ENCODE data around the gene KCNJ11.
A peak's percentile ranks its signal among the peaks of the same experiment; 100 is the strongest.

The KCNJ11 gene

DNA sequence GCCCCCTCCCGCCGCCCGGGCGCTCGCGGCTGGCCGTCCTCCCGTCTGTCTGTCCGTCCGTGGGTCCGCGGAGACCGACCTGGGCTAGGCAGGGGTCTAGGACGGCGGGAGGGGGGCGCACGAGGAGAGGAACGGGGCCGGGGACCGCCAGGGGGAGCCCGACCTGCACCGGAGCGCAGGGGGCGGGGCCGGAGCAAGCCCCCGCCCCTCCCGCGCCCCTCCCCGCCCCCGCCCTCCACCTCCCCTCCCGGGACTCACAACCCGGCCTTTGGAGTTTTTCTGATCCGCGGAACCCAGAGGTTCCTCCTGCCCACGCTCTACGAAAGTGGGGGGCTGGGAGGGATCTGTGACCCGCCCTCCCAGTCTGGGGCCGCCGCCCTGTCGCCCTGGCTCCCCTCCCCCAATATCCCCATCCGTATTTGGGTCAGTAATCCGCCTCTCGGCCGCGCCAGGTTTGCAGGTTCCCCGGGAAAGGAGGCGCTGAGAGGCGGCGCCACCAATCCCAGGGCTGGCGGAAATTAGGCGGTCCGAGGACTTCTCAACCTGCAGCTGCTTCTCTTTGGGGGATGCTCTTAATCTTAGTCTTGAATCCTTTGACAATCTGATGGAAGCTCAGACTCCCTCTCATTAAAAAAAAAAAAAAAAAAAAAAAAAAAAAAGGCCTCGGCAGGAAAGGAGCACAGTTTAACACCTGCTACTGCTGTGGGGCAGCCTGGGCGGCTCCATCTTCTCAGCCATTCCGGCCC lies 925 bp upstream of the KCNJ11 start:
- no peak for DNase-seq

DNA sequence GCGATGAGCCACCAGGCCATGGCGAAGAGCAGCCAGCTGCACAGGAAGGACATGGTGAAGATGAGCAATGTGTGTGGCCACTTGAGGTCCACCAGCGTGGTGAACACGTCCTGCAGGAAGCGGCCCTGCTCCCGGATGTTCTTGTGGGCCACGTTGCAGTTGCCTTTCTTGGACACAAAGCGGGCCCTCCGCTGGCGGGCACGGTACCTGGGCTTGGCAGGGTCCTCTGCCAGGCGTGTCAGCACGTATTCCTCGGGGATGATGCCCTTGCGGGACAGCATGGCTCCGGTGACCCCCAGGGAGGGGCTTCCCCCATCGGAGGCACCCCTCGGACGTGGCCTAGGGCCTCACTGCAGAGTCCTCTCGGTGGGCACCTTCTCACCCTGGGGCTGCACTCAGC lies 648 bp downstream of the KCNJ11 start:
- DNase-seq = no peak

DNA sequence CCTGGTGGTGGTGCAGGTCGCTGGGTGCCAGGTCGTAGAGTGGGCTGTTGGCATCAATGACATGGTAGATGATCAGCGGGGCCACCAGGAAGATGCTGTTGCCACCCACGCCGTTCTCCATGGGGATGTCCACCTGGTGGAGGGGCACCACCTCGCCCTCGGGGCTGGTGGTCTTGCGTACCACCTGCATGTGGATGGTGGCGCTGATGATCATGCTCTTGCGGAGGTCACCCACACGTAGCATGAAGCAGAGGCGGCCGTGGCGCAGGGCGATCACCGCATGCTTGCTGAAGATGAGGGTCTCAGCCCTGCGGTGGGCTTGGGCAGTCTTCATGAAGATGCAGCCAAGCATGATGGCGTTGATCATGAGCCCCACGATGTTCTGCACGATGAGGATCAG lies 1.2 kb downstream of the KCNJ11 start:
- no peak for DNase-seq

DNA sequence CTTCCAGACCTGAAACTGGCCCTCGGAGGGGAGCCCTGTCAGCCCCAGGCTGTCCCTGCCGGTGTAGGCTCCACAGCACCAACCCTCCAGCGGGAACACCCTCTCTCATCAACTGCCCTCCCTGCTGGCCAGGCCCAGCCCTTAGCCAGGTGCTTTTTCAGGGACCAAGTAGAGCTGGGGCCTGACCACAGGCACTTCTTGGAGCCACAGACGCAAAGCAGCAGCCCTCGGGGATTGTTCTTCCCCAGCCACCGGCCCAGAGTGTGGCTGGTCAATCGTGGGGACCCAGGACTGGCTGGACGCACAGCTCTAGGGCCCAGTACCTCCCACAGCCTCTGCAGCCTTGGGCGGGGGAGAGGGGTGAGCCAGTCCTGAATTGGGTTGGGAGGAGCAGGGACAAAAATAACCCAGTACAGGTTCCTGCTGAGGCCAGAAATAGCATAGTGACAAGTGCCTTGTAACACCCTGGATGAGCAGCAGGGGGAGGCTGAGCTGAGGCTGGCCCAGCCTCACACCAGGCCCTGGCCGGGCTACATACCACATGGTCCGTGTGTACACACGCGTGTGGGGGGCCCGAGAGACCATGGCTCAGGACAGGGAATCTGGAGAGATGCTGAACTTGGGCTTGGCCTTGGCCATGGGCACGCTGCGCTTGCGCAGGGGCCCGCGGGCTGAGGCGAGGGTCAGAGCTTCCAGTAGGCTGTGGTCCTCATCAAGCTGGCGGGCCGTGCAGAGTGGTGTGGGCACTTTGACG lies 2.0 kb downstream of the KCNJ11 start:
- DNase-seq = peak; percentile 31

DNA sequence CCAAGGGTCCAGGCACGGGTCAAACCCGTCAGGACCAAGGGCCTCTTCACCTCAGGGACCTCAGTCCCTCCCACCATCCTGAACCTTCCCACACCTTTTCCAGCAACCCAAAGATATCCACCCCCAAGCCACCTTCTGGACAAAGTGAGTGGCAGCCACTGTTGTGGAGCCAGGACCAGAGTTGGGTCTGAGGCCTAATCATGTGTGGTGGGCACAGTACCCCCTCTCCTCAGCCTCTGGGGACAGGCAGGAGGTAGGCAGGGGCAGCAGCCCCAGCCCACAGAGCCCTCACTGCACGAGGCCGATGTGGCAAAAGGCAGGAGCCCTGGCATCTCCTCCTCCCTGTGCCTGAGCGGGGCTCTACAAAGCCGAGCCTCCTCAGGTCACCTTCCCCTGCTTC lies 2.5 kb downstream of the KCNJ11 start:
- no peak for DNase-seq

DNA sequence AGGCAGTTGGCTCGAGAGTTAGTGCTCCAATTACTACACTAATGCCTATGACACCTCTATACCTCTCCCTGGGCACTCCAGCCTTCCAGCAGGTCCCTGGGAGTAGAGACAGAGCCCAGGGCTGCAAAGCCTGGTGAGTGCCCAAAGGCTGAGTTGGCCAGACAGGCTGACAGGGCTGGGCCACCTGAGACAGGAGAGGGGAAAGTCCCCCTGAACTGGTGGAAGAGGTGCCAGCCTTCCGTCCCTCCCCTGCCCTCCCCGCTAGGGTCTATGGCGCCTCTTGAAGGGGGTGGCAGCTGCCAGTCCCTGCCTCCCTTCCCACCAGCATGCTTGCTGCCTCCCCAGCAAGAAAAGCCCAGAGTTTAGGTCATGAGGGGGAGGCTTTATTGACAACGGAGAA lies 3.0 kb downstream of the KCNJ11 start:
- no peak for DNase-seq

DNA sequence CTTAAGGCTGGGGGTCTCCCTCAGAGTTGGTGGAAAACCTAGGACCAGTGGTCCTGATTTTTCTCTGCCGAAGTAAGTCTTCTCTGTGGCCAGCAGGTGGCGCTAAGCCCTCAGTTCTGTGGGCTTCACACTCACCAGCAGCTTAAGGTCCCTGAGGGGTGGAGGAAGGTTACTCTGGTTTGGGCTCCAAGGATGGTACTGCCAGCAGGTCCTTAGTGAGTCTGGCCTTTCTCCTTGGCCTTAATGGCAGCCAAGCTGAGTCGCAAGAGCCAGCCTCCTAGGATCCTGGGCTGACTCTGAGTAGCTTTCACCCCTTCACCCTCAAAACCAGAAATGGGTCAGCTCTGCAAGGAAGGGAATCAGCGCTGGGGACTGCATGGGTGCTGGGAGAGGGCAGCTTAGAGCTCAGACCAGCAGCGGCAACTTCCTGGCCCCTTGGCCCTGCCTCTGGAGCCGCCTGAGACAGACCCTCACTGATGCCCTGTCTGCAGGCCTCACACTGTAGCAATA lies 4.4 kb downstream of the KCNJ11 start:
- DNase-seq = peak; percentile 66

DNA sequence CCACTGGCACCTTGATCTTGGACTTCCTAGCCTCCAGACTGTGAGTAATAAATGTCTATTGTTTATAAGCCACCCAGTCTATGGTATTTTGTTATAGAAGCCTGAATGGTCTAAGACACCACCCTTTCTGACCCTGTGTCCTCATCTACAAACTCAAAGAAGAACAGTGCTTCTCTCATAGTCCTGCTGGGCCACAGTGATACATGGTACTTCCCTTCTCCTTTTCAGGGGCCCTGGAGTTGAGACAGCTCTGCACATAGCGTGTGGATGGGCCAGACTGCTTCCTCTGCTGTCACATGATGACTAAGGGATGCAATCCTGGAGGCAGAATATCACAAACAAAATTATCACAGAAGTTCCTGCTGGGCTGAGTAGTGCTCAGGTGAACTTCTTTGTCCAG lies 5.0 kb downstream of the KCNJ11 start:
- DNase-seq = no peak

DNA sequence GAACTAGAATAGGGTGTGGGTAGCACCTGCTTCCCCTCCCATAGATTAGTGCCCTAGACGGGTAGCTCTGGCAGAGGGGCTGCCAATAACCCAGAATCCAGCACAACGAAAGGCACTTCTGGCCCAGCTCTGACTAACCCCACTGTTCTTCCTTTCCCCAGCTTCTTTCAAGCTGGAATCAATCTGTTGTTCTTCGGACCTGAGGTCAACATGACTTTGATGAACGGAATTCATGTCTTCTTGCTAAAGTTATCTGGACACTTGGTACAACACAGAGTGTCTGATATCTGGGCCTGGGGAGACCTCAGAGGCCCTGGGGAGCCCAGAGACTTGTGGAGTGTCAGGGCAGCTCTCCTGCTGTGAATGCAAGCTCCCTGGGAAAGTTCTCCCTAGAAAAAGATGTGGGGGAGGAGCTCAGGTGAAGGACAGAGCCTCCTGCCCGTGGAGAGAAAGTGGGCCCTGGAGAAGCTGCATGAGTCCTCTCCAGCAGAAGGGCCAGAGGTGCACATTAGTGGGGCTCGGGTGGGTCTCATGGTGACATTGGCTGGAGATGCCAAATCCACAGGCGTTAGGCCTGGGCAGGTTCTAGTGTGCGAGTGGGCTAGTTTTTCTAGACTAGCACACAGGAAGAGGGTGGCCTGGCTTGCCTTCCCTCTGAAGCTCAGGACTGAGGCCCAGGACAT lies 6.3 kb downstream of the KCNJ11 start:
- DNase-seq = peak; percentile 31

DNA sequence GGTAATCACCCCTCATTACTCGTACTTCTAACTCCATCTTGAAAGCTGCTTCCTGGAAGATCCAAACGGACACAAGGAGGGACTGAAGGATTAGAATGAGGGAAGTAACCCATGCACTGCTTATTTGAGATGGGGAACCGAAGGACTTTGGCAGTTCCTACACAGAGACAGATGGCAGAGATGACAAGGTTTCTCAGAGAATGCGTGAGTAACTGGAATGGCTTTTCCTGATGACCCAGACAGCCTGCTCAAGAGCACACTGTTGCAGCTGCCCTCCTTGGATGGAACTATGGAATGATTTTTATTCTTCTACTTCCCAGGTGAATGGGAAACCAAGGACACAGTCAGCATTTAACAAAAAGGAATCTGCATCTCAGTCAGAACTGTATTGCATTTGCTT lies 7.3 kb downstream of the KCNJ11 start:
- DNase-seq = peak; percentile 34

DNA sequence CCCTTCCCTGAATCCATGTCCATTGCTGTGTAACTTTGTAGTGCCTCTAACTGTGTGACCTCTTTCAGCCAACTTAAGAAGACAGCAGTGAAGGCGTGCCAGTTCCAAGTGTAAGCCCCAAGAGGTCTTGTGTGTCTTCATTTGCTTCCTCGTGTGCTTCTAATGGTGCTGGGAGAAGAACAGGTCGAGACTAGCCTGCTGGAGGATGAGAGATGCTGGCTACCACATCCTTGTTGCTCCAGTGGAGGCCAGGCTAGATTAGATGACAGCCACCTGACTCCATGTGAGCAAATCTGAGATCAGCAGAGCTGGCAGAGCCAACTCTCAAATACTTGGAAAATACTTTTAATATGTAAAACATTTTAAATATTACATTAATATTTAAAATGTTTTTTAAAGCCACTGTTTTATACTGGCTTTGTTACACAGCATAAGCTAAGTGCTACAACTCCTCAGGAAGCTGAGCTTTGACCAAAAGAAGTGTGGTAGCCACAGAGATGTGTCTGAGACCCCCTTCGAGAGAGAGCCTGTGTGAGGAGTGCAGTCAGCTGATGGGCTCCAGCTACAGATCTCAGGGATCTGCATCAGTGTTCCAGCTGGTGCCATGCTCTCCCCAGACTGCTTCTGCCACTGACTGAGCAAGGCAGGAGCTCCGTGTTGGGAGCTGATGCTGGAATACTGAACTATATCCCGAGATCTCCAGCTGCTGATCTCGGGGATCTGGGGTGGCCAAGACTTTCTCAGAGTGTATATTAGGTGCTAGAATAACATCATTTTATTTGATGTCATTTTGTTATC lies 8.9 kb downstream of the KCNJ11 start:
- DNase-seq = no peak

DNA sequence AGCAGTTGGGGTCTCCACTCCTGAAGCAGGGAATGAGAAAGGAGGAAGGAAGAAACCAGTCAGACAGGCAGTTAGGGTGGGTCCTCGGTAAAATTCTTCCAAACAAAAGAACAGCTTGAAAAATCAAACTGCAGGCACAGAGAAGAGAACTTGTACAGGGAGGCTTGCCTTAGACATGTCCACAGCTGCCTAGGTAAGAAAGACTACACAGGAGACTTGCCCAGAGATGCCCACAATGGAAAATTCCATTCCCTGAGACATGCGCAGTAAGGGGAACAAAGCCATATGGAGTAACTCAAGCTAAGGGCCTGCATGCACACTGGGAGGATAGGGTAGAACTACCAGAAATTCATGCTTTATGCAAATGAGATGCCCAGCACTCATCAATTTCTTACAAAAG lies 9.8 kb downstream of the KCNJ11 start:
- DNase-seq = no peak

DNA sequence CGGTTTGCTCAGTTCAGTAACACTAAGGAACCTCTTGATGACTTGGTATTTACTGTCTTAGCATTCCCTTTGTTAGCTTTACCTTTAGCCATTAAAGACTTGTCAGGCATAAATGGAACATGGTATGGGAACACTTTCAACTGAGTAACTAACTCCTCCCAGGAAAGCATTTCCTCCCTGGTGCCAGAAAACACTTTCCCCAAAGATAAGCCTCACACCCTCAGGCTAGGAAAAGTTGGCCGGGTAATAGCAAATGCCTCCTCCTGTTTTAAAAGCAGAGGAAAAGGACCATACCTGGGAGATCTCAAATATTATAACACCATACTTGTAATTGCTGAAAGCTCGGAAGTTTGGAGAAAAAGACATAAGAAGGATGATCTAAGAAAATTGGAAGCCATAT lies 12.0 kb downstream of the KCNJ11 start:
- no peak for DNase-seq

DNA sequence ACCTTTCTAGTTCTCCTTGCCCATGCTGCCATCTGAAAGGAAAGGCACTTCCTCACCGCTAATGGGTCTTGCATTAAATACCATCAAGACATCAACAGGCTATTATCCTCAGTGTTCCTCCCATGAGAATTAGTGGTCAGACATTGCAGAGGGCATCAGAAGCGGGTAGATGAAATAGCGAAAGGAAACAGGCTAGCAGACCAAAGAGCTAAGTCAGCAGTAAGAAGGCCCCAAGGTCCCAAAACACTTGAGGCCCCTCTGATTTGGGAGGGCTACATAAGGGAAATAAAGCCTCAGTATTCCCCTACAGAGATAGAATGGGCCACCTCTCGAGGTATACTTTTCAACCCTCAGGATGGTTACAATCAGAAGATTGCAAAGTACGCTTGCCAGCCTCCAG lies 12.9 kb downstream of the KCNJ11 start:
- DNase-seq = no peak

DNA sequence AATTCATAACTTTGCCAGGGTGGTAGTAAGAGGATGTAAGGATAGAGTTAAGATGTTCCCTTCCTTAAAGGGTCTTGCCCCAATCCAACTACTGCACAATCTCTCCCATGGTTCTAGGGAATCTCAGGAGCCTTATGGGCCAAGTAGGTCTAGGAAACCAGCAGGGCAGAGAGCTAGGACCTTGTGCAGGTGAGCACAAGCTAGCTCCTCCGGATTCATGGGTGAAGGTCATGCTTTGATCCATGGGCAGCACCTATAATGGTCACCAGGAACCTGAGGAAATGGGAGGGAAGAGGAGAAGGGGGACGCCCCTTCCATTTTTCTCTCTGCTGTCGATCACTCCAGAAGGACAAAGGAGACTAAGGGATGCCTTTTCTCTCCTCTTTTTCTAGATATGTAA lies 16.8 kb downstream of the KCNJ11 start:
- no peak for DNase-seq

DNA sequence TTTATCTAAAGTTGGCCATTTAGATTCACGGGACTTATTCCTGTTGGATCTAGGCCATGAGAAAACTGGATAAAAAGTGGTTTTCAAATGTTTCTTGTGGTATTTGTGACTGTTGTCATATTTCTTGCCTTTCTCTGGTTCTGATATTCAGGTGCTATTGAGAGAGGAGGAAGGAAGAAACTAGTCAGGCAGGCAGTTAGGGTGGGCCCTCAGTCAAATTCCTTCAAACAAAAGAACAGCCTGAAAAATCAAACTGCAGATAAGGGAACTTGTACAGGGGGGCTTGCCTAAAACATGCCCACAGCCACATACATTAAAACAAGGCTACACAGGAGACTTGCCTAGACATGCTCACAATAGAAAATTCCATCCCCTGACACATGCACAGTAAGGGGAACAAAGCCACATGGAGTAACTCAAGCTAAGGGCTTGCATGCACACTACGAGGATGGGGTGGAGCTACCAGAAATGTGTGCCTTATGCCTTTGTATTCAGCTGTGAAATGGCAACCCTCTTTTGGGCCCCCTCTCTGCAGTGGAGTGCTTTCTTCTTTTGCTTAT lies 18.7 kb downstream of the KCNJ11 start:
- no peak for DNase-seq

DNA sequence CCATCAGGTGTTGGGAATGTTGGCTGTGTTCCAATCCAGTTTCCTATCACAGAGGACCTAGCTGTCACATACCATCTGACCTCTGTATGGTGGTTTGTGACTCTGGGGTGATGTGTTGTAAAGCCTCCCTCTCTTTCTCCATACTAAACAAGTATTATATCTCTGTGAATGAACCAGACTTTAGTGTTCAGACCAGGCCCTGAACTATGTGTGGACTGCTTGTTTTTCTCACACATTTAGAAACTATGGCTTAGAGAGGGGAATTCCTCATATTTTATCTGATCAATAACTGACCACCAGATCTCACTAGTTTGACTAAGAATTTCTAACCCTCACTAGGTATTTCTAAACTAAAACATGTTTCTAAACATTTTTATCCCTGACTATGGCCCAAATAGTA lies 19.4 kb downstream of the KCNJ11 start:
- DNase-seq = no peak

DNA sequence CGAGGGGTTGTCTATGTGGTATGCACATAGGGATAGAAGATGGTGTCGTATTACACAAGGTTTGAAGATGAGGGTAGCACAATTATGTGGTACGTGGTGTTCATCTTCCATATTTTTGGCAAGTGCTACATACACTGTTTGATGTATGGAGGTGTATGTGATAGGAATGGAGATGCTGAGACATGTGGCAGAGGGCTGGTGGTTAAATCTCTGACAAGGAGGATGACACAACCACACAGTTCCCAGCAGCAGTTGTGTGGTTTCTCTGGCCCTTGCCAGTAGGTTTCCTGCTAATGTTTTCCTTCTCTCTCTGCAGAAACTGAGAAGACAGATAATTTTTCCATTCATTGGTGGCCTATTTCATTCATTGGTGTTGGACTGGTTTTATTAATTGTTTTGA lies 19.9 kb downstream of the KCNJ11 start:
- DNase-seq = no peak

DNA sequence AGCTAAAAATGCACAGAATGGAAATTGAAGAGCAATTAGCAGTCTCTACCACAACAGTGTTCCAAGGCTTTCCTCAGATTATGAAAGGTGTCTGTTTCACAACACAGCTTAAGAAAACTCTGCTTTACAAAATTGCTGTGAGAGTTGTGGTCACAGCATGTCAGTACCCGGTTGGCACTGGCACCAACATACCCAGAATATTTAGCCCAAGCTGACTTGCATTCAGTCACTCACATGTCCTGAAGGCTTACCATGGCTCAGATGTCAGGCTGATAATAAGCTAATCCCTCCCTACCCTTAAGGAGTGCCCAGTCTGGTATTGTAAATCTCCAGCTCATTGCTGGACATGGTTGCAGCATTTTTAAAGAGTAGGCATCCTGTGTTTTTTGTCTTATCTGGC lies 22.0 kb downstream of the KCNJ11 start:
- DNase-seq = no peak

DNA sequence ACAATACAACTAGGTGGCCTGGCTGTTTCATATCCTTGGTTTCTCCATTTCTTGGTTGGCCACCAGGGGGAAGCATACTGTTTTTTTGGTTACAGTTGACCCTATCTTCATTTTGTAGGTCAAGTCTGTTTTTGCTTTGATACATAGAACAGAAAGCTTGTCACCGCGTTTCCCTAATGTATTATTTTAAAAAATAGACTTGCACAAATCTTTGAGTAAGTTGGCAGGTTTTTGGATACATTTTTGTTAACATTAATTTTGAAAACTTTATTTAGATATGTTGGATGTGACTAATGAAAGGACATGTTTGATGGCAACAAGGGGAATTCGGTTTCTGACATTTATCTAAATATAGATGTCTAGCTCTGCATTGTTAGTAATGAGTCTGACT lies 33.9 kb downstream of the KCNJ11 start:
- peak; percentile 66 for DNase-seq

DNA sequence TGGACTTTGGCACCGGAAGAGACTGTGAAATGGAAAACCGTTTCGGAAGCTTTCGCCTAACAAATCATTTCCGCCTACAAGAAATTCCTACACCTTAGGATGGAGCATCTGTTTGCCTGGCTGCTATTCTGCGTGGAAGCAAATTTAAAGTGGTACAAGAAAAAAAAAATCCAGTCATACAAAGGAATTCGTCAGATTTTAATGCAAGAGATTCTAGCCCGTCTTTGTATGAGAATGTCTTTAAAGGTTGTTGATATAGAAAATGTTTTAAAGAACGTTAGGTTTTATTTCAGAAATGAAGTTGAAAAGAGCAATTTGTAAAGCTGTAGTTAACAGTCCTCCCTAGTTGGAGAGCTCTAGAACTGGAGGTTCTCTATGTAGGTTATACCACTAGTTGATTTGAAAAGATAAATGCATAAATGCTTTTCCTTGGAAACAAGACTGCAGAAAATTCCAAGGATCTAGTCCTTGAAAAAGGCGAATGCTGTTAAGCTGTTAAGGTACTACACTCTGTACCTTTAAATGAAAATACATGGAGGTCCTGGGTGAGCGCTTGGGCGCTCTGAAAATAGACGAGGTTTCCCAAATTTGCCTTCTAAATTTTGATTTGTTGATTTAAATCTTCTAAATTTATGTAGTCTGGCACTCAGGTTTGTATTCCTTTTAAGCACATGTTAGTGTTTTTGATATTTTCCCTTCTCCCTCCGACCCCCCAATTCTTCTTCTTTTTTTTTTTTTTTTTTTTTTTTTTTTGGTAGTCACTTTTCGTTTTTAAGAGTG lies 34.4 kb downstream of the KCNJ11 start:
- no peak for DNase-seq
